ENCODE data around the gene ADAMTS9. TPM values are rescaled to one million over a fixed set of nuclear protein-coding genes. Genes with fewer than 3 reads are reported as not detected.

ADAMTS9 gene
- polyA plus RNA-seq, 2 of the 4 experiments (the other 2 are of a cell fraction): 0.34 to 1.1 TPM

GRCh38 chr3:64530434-64531049 lies 157.3 kb downstream of the ADAMTS9 start:
- Histone ChIP-seq H3K4me3 (no peak overlapping the region), H3K4me1 (peaks cover 4% of the 10 kb centered on the region; the same call in 1 of the 3 replicates), H3K4me2 (no peak overlapping the region), H3K27ac (no peak overlapping the region), H3K9me3 (no peaks in the 10 kb centered on the region)
- WGBS (ENCODE audit: missing lambda C conversion rate): 3% methylated on average over 8 of the region's 8 CpGs
- FAIRE-seq (no peak), DNase-seq (ENCODE audit: low read depth in 1 of 2, low spot score in 1 of 2) (peak; percentile 16 to 36), ATAC-seq (peak in 1 of 2 experiments; percentile 62; a peak in 3 of 6 replicates)
- ChIA-PET POLR2A (interaction anchor here (1.1 kb wide), 1 partner anchor 1220 kb away, joined by 5 read pairs; no protein-coding TSS in a partner anchor), CTCF (interaction anchor here (0.6 to 4.1 kb wide), 13 partner anchors 8 to 1724 kb away, joined by 3 to 24 read pairs (median 5); no protein-coding TSS in a partner anchor)
- TF ChIP-seq FOSL2 (IDR thresholded peaks at IDR 0.05) (no peak), FOSL2 (CRISPR knock-in tag; IDR thresholded peaks at IDR 0.05) (no peak), RAD21 (conservative IDR thresholded peaks at IDR 0.05 in 1 of 2, IDR thresholded peaks at IDR 0.05 in 1 of 2) (peak; percentile 47 to 51; a peak in 4 of 5 replicates), SMC3 (IDR thresholded peaks at IDR 0.05) (peak; percentile 31; the same call in 1 of the 3 replicates), CTCF (IDR thresholded peaks at IDR 0.05) (peak; percentile 61)

DNA sequence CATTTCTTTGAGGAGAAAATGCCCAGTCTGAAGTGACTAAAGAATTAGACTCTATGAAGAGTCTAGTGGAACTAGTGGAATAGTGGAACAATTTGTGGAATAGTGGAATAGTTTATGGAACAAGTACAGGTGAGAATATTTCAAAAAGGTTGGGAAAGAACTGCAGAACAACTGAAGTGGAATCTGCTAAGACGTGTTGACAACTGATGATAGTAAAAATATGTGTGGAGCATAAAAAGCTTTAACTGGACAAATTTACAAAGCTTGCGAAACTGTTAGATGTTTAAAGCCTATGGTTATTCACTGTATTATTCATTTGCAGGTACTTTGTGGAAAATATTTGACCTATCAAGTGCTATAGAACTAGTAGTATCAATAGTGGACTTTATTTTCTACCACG lies 164.5 kb downstream of the ADAMTS9 start:
- no peak overlapping the region for H3K4me3 ChIP-seq
- no peak for FAIRE-seq
- H3K9me3 ChIP-seq: no peaks in the 10 kb centered on the region
- ChIA-PET CTCF (interaction anchor here (1.1 kb wide), 1 partner anchor 10 kb away, joined by 6 read pairs; no protein-coding TSS in a partner anchor), POLR2A (no interaction called here)
- H3K27ac ChIP-seq: no peak overlapping the region
- WGBS (ENCODE audit: missing lambda C conversion rate): 9% methylated on average over 3 of the region's 3 CpGs
- TF ChIP-seq GATA3 (IDR thresholded peaks at IDR 0.05; ENCODE audit: borderline replicate concordance) (no peak), RARB (CRISPR knock-in tag; IDR thresholded peaks at IDR 0.05) (no peak), HOXB13 (CRISPR knock-in tag; IDR thresholded peaks at IDR 0.05; ENCODE audit: low read depth) (no peak), PHF8 (IDR thresholded peaks at IDR 0.05; ENCODE audit: borderline replicate concordance, low read depth) (no peak), FOSL2 (IDR thresholded peaks at IDR 0.05) (no peak), FOSL2 (CRISPR knock-in tag; IDR thresholded peaks at IDR 0.05) (no peak), CTCF (IDR thresholded peaks at IDR 0.05) (no peak), HOXB5 (CRISPR knock-in tag; IDR thresholded peaks at IDR 0.05) (no peak), ZFP36 (IDR thresholded peaks at IDR 0.05; ENCODE audit: borderline replicate concordance, partially characterized antibody) (no peak), RAD21 (conservative IDR thresholded peaks at IDR 0.05 in 1 of 2, IDR thresholded peaks at IDR 0.05 in 1 of 2) (no peak), TFCP2L1 (CRISPR knock-in tag; IDR thresholded peaks at IDR 0.05) (no peak)
- TF ChIP-seq, protein P1, sequence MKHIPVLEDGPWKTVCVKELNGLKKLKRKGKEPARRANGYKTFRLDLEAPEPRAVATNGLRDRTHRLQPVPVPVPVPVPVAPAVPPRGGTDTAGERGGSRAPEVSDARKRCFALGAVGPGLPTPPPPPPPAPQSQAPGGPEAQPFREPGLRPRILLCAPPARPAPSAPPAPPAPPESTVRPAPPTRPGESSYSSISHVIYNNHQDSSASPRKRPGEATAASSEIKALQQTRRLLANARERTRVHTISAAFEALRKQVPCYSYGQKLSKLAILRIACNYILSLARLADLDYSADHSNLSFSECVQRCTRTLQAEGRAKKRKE (CRISPR knock-in tag; IDR thresholded peaks at IDR 0.05; ENCODE audit: low read depth): no peak
- no peaks in the 10 kb centered on the region for H3K4me1 ChIP-seq
- no peak for DNase-seq (ENCODE audit: low read depth in 1 of 2, low spot score in 1 of 2)
- no peak for ATAC-seq
- no peak overlapping the region for H3K4me2 ChIP-seq

DNA sequence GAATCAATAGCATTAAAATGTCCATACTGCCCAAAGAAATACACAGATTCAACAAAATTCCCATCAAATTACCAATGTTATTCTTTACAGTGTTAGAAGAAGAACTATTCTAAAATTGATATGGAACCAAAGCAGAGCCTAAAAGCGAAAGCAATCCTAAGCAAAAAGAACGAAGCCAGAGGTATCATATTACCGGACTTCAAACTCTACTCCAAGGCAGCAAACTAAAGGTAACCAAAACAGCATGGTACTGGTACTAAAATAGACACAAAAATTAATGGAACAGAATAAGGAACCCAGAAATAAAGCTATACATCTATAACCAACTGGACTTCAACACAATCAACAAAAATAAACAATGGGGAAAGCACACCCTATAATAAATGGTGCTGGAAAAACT lies 167.5 kb downstream of the ADAMTS9 start:
- TF ChIP-seq ESRRA (IDR thresholded peaks at IDR 0.05; ENCODE audit: borderline replicate concordance, low read length) (no peak), ZSCAN20 (CRISPR knock-in tag; IDR thresholded peaks at IDR 0.05) (no peak), RFX5 (IDR thresholded peaks at IDR 0.05) (no peak), FOSL2 (IDR thresholded peaks at IDR 0.05) (no peak), FOSL2 (CRISPR knock-in tag; IDR thresholded peaks at IDR 0.05) (no peak), POLR2AphosphoS2 (conservative IDR thresholded peaks at IDR 0.05; ENCODE audit: low read length) (no peak), RARB (CRISPR knock-in tag; IDR thresholded peaks at IDR 0.05) (no peak), EHF (CRISPR knock-in tag; IDR thresholded peaks at IDR 0.05) (no peak), NPAS2 (CRISPR knock-in tag; IDR thresholded peaks at IDR 0.05; ENCODE audit: borderline replicate concordance) (no peak), RNF2 (IDR thresholded peaks at IDR 0.05; ENCODE audit: borderline replicate concordance, low read depth) (no peak), NFE2L2 (conservative IDR thresholded peaks at IDR 0.05; ENCODE audit: low read length) (no peak), FOSB (CRISPR knock-in tag; IDR thresholded peaks at IDR 0.05) (no peak), ZNF302 (CRISPR knock-in tag; IDR thresholded peaks at IDR 0.05) (no peak), FOXS1 (CRISPR knock-in tag; IDR thresholded peaks at IDR 0.05) (no peak), SREBF2 (IDR thresholded peaks at IDR 0.05) (no peak), SMC3 (IDR thresholded peaks at IDR 0.05) (no peak), MYC (IDR thresholded peaks at IDR 0.05; ENCODE audit: borderline replicate concordance, low read length) (no peak)
- TF ChIP-seq, protein P2, sequence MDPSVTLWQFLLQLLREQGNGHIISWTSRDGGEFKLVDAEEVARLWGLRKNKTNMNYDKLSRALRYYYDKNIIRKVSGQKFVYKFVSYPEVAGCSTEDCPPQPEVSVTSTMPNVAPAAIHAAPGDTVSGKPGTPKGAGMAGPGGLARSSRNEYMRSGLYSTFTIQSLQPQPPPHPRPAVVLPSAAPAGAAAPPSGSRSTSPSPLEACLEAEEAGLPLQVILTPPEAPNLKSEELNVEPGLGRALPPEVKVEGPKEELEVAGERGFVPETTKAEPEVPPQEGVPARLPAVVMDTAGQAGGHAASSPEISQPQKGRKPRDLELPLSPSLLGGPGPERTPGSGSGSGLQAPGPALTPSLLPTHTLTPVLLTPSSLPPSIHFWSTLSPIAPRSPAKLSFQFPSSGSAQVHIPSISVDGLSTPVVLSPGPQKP (IDR thresholded peaks at IDR 0.05; ENCODE audit: low read depth, low read length): no peak
- ATAC-seq (no peak), FAIRE-seq (no peak), DNase-seq (ENCODE audit: low read depth in 1 of 2, low spot score in 1 of 2) (no peak)
- WGBS (ENCODE audit: missing lambda C conversion rate): 66% methylated on average over 3 of the region's 3 CpGs
- POLR2A ChIA-PET: no interaction called here
- Histone ChIP-seq H3K9me3 (no peaks in the 10 kb centered on the region), H3K4me3 (no peak overlapping the region), H3K4me1 (no peaks in the 10 kb centered on the region), H3K27ac (no peak overlapping the region), H3K4me2 (no peak overlapping the region)
- CTCF ChIA-PET: interaction anchor here (1.7 kb wide), 1 partner anchor 10 kb away, joined by 5 read pairs; no protein-coding TSS in a partner anchor
